HepG2 (cell line): ENCODE results near the gene FLAD1.

ENCODE experiments used
- CTCF ChIP-seq: sonication (generic); formaldehyde crosslinking; IDR thresholded peaks from 2 replicates; pipeline ENCODE4 v1.5.0; 2020; ENCODE audit warnings: mild to moderate bottlenecking, missing genetic modification reagents, moderate library complexity
- GPBP1L1 ChIP-seq: sonication (generic); formaldehyde crosslinking; IDR thresholded peaks from 2 replicates; pipeline ENCODE4 v1.5.0; 2020; ENCODE audit warnings: mild to moderate bottlenecking, missing genetic modification reagents
- HMGXB4 ChIP-seq, 2 experiments: sonication (generic) in 1 of 2; formaldehyde crosslinking in 1 of 2; IDR thresholded peaks; 2 replicates each; pipeline versions ENCODE4 v1.4.0 to v1.6.1; 2018 to 2020; ENCODE audit warnings: missing genetic modification reagents in 2 of 2, borderline replicate concordance in 1 of 2, low read depth in 1 of 2, mild to moderate bottlenecking in 1 of 2, missing biosample characterization in 1 of 2
- IKZF4 ChIP-seq: sonication (generic); formaldehyde crosslinking; IDR thresholded peaks from 2 replicates; pipeline ENCODE4 v1.5.1; 2020; ENCODE audit warnings: borderline replicate concordance, mild to moderate bottlenecking, low read depth, missing genetic modification reagents; ENCODE audit errors: not compliant biosample characterization
- MTA3 ChIP-seq: sonication (generic); formaldehyde crosslinking; IDR thresholded peaks from 2 replicates; pipeline ENCODE4 v1.4.0; 2020; ENCODE audit warnings: missing genetic modification reagents
- MZF1 ChIP-seq: sonication (generic); formaldehyde crosslinking; IDR thresholded peaks from 2 replicates; pipeline ENCODE4 v1.8.1; 2023; ENCODE audit warnings: mild to moderate bottlenecking, missing genetic modification reagents, borderline replicate concordance
- NR2C2 ChIP-seq: sonication (generic); formaldehyde crosslinking; IDR thresholded peaks from 2 replicates; pipeline ENCODE4 v1.4.0; 2020; ENCODE audit warnings: missing genetic modification reagents, mild to moderate bottlenecking, moderate library complexity, borderline replicate concordance
- PAX8 ChIP-seq: sonication (generic); formaldehyde crosslinking; IDR thresholded peaks from 2 replicates; pipeline ENCODE4 v1.8.0; 2022; ENCODE audit warnings: mild to moderate bottlenecking, missing genetic modification reagents, borderline replicate concordance
- POLR2G ChIP-seq: fragments of 200-400 bp; formaldehyde crosslinking; IDR thresholded peaks from 2 replicates; pipeline ENCODE4 v1.6.1; 2018; ENCODE audit warnings: mild to moderate bottlenecking, low read depth, low read length, moderate library complexity
- REPIN1 ChIP-seq: sonication (generic); formaldehyde crosslinking; IDR thresholded peaks from 2 replicates; pipeline ENCODE4 v1.8.0; 2022; ENCODE audit warnings: missing genetic modification reagents, low read depth, mild to moderate bottlenecking, borderline replicate concordance
- ZNF451 ChIP-seq: sonication (generic); formaldehyde crosslinking; IDR thresholded peaks from 2 replicates; pipeline ENCODE4 v1.5.0; 2020; ENCODE audit warnings: mild to moderate bottlenecking, missing genetic modification reagents
- ZNF639 ChIP-seq: conservative IDR thresholded peaks from 2 replicates; pipeline ENCODE4 v1.6.1; 2018; ENCODE audit warnings: missing genetic modification reagents

DNA sequence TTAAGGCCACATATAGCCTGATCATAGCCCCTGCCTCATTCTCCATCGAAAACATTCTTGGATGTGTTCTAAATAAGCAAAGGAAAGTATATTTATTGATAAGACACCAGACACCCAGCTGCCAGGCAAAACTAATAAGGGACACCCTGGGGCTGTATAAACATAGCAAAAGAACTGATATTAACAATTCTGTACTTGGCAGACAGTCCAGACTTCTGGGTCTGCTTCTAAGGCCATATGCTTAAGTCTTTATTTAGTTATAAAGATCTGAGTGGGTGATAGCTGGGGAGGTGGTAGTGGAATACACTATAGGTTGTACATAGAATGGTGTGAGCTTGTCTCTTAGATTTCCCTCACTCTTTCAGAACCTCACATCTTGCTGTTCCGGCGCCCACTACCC lies 4.8 kb upstream of the FLAD1 start:
- TF ChIP-seq PAX8 (CRISPR knock-in tag) (no peak), GPBP1L1 (no peak), ZNF451 (CRISPR knock-in tag) (no peak), CTCF (CRISPR knock-in tag) (no peak), HMGXB4 (CRISPR knock-in tag; IDR thresholded peaks at IDR 0.05; ENCODE audit: borderline replicate concordance in 1 of 2, low read depth in 1 of 2) (no peak), MTA3 (CRISPR knock-in tag) (no peak), POLR2G (no peak), REPIN1 (no peak), ZNF639 (CRISPR knock-in tag) (no peak), MZF1 (CRISPR knock-in tag) (no peak), IKZF4 (CRISPR knock-in tag) (no peak), NR2C2 (no peak)
